Uterus (tissue), 2 donors: Measurements from ENCODE around the gene VGLL1.

Experiments used
- POLR2A ChIP-seq, 2 donors: fragments of 450-650 bp; IDR thresholded peaks; one replicate each; pipeline ENCODE4 v1.6.1; 2016; ENCODE audit warnings: antibody characterized with exemption in 2 of 2, mild to moderate bottlenecking in 1 of 2, moderate library complexity in 1 of 2
- TF ChIP-seq, protein P1 (sequence below), 4 experiments: fragments of 200-600 bp in 2 of 4; fragments of 450-650 bp in 2 of 4; sonication (generic) in 2 of 4; IDR thresholded peaks; one replicate each; pipeline ENCODE4 v1.5.1; 2016 to 2019; ENCODE audit warnings: antibody characterized with exemption in 4 of 4, mild to moderate bottlenecking in 2 of 4, moderate library complexity in 1 of 4

GRCh38 chrX:136555694-136556093 is 23.7 kb downstream of the VGLL1 start:
- no peak for TF ChIP-seq POLR2A (IDR thresholded peaks at IDR 0.05)
- TF ChIP-seq, protein P1, sequence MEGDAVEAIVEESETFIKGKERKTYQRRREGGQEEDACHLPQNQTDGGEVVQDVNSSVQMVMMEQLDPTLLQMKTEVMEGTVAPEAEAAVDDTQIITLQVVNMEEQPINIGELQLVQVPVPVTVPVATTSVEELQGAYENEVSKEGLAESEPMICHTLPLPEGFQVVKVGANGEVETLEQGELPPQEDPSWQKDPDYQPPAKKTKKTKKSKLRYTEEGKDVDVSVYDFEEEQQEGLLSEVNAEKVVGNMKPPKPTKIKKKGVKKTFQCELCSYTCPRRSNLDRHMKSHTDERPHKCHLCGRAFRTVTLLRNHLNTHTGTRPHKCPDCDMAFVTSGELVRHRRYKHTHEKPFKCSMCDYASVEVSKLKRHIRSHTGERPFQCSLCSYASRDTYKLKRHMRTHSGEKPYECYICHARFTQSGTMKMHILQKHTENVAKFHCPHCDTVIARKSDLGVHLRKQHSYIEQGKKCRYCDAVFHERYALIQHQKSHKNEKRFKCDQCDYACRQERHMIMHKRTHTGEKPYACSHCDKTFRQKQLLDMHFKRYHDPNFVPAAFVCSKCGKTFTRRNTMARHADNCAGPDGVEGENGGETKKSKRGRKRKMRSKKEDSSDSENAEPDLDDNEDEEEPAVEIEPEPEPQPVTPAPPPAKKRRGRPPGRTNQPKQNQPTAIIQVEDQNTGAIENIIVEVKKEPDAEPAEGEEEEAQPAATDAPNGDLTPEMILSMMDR (IDR thresholded peaks at IDR 0.05): no peak
